ENCODE measurements around the gene GTF3C1. TPM values are rescaled to one million over a fixed set of nuclear protein-coding genes. Genes with fewer than 3 reads are reported as not detected.

Gene GTF3C1
- 10 to 100 TPM; 38.5 to 57.2 (median 41.0) TPM for total RNA-seq

- DNase-seq (ENCODE audit: low spot score) (peak; percentile 100), ATAC-seq (ENCODE audit: low FRiP score) (peak; percentile 98)
- no peak for TF ChIP-seq CTCF (IDR thresholded peaks at IDR 0.05)
Observed at GRCh38 chr16:27549746-27550581, at the start of gene GTF3C1, which contains the start of gene KATNIP. Gene GTF3C1 (minus strand): TSS chr16:27549913. CDS start chr16:27549890, 23 bp downstream. Gene KATNIP (plus strand): TSS chr16:27550144. CDS start chr16:27550171, 27 bp downstream.

GRCh38 chr16:27598931-27599565 lies 49.3 kb upstream of the GTF3C1 start:
- no peak for DNase-seq (ENCODE audit: low spot score)
- TF ChIP-seq CTCF (IDR thresholded peaks at IDR 0.05): no peak
- no peak for ATAC-seq (ENCODE audit: low FRiP score)

GRCh38 chr16:27598220-27598619 lies 48.5 kb upstream of the GTF3C1 start:
- no peak for ATAC-seq (ENCODE audit: low FRiP score)
- no peak for TF ChIP-seq CTCF (IDR thresholded peaks at IDR 0.05)
- DNase-seq (ENCODE audit: low spot score): no peak

- ATAC-seq (ENCODE audit: low FRiP score) (no peak), DNase-seq (ENCODE audit: low spot score) (no peak)
- TF ChIP-seq CTCF (IDR thresholded peaks at IDR 0.05): no peak
Observed at GRCh38 chr16:27597361-27597760, 47.6 kb upstream of the GTF3C1 start.

- ATAC-seq (ENCODE audit: low FRiP score) (no peak), DNase-seq (ENCODE audit: low spot score) (no peak)
- no peak for TF ChIP-seq CTCF (IDR thresholded peaks at IDR 0.05)
Observed at GRCh38 chr16:27596411-27596810, 46.7 kb upstream of the GTF3C1 start.

GRCh38 chr16:27595993-27596392 lies 46.3 kb upstream of the GTF3C1 start:
- ATAC-seq (ENCODE audit: low FRiP score): no peak
- no peak for DNase-seq (ENCODE audit: low spot score)
- no peak for TF ChIP-seq CTCF (IDR thresholded peaks at IDR 0.05)
